22Rv1 (cell line): ENCODE data around the gene PDCD5.

Source experiments
- CTCF ChIP-seq: fragments of 450-650 bp; IDR thresholded peaks from 2 replicates; pipeline ENCODE4 v1.5.1; 2017; ENCODE audit warnings: mild to moderate bottlenecking
- ZFX ChIP-seq: fragments of 450-650 bp; IDR thresholded peaks from 2 replicates; pipeline ENCODE4 v1.6.1; 2017; ENCODE audit warnings: antibody characterized with exemption, borderline replicate concordance

- TF ChIP-seq CTCF = no peak
- TF ChIP-seq ZFX = no peak
These were observed 17.0 kb downstream of the PDCD5 start for GRCh38 chr19:32598022-32598421.
